Panc1 (cell line): ENCODE data around the gene SART3. TPM values are rescaled to one million over a fixed set of nuclear protein-coding genes. Genes with fewer than 3 reads are reported as not detected.

Experiments used
- ATAC-seq: fragments of 200-7000 bp; cut with Tn5 transposase; 2 replicates; pipeline ENCODE4 v1.9.1; 2020; ENCODE audit warnings: mild to moderate bottlenecking, moderate library complexity
- BruUV-seq: library from RNA; stranded (reverse); fragments of 400-500 nt; replicated peaks from 2 replicates; lab custom pipeline; 2021; lab: Mats Ljungman, UMichigan
- CTCF ChIA-PET: fragments of 300-600 bp; sonication (Branson Sonifier 250); formaldehyde crosslinking; loops from one replicate; lab custom pipeline; 2022; ENCODE audit warnings: antibody characterized with exemption; lab: Charles Lee
- POLR2A ChIA-PET: fragments of 300-600 bp; sonication (Branson Sonifier 250); formaldehyde crosslinking; loops from one replicate; lab custom pipeline; 2022; ENCODE audit warnings: antibody characterized with exemption; lab: Charles Lee
- DNase-seq: peaks from one replicate; pipeline ENCODE4 v3.0.0-alpha.2; 2010; ENCODE audit warnings: low read depth, low spot score
- H3K27ac ChIP-seq: 2 replicates; pipeline ENCODE4 v1.5.1; 2011; ENCODE audit warnings: mild to moderate bottlenecking, low read length, inconsistent platforms
- H3K27me3 ChIP-seq: fragments of 200-500 bp; sonication (Bioruptor generic); 2 replicates; pipeline ENCODE4 v1.6.0; 2014; ENCODE audit warnings: low read length, inconsistent platforms; ENCODE audit not compliant: control insufficient read depth, insufficient read depth
- H3K36me3 ChIP-seq: fragments of 200-500 bp; sonication (Bioruptor generic); 2 replicates; pipeline ENCODE4 v1.5.1; 2014; ENCODE audit warnings: inconsistent platforms, mild to moderate bottlenecking, low read length, moderate library complexity; ENCODE audit not compliant: control insufficient read depth, insufficient read depth
- H3K4me1 ChIP-seq: 2 replicates; pipeline ENCODE4 v1.5.1; 2011; ENCODE audit warnings: inconsistent platforms, mild to moderate bottlenecking, low read length, moderate library complexity; ENCODE audit not compliant: control insufficient read depth, insufficient read depth
- H3K4me3 ChIP-seq, 2 experiments: 2 replicates each; pipeline ENCODE4 v1.5.1; 2011 to 2012; ENCODE audit warnings: low read depth in 2 of 2, low read length in 2 of 2, mild to moderate bottlenecking in 2 of 2, inconsistent platforms in 1 of 2, moderate library complexity in 1 of 2
- H3K9me3 ChIP-seq: fragments of 200-500 bp; sonication (Bioruptor generic); 2 replicates; pipeline ENCODE4 v1.5.1; 2014; ENCODE audit warnings: low read depth, mild to moderate bottlenecking, inconsistent platforms, low read length, moderate library complexity; ENCODE audit not compliant: control insufficient read depth, insufficient read depth
- POLR2AphosphoS5 ChIP-seq: IDR thresholded peaks from 2 replicates; pipeline ENCODE4 v1.6.1; 2012; ENCODE audit warnings: mild to moderate bottlenecking, low read depth, low read length, moderate library complexity
- SIN3A ChIP-seq: IDR thresholded peaks from 2 replicates; pipeline ENCODE4 v1.6.1; 2012; ENCODE audit warnings: low read depth, mild to moderate bottlenecking, low read length, moderate library complexity, borderline replicate concordance; ENCODE audit not compliant: insufficient read depth
- TCF7L2 ChIP-seq: IDR thresholded peaks from 2 replicates; pipeline ENCODE4 v1.6.1; 2011; ENCODE audit warnings: mild to moderate bottlenecking, low read depth, low read length, inconsistent platforms
- in situ Hi-C: cut with HindIII; loops from 2 replicates; pipeline ENCODE4 v1.10.0; 2016; ENCODE audit warnings: low sequenced_read_pairs, low pct_unique_long_range_greater_than_20kb
- intact Hi-C: fragments of 100-400 bp; cut with micrococcal nuclease; formaldehyde crosslinking; loops from one replicate; pipeline ENCODE4 v1.10.0; 2022; ENCODE audit not compliant: unreplicated experiment
- total RNA-seq: library from RNA; stranded (reverse); gene quantifications from one replicate; pipeline ENCODE4 v1.2.1, GENCODE V29; 2021; ENCODE audit not compliant: unreplicated experiment
- TF ChIP-seq, protein P1 (sequence below), 2 experiments: IDR thresholded peaks; 2 replicates each; pipeline ENCODE4 v1.6.1; 2011 to 2012; ENCODE audit warnings: low read depth in 2 of 2, control low read depth in 1 of 2, low read length in 1 of 2, mild to moderate bottlenecking in 1 of 2, moderate library complexity in 1 of 2; ENCODE audit not compliant: insufficient read depth in 1 of 2
- TF ChIP-seq, protein P2 (sequence below): fragments of 450-650 bp; IDR thresholded peaks from 2 replicates; pipeline ENCODE4 v1.5.1; 2017; ENCODE audit warnings: mild to moderate bottlenecking

Gene SART3
- total RNA-seq, 1 experiment from 2014 or later: 55.9 TPM

DNA sequence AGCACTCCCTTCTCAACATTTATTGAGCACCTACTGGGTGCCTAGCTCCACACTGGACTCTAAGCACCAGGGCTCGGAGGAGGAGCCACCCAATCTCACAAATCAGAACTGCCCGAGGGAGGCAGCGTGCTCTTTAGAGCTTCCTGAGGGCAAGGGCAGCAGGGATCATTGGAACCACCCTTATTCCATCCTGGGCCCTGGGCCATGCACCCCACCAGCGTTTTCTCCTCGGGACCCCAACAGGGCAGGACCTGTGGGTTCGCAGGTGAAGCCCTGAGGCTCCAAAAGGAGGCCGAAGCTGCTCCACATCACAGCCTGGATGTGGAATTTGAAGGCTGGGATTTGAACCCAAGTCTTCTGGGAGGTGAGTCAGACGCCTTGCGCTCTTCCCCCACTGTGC lies 21.5 kb upstream of the SART3 start:
- intact Hi-C loops: no loop called here
- Histone ChIP-seq H3K27me3 (no peaks in the 10 kb centered on the region), H3K27ac (no peak overlapping the region), H3K9me3 (no peaks in the 10 kb centered on the region), H3K36me3 (no peaks in the 10 kb centered on the region), H3K4me3 (no peak overlapping the region), H3K4me1 (no peaks in the 10 kb centered on the region)
- BruUV-seq: no TSS peak
- TF ChIP-seq, protein P1, sequence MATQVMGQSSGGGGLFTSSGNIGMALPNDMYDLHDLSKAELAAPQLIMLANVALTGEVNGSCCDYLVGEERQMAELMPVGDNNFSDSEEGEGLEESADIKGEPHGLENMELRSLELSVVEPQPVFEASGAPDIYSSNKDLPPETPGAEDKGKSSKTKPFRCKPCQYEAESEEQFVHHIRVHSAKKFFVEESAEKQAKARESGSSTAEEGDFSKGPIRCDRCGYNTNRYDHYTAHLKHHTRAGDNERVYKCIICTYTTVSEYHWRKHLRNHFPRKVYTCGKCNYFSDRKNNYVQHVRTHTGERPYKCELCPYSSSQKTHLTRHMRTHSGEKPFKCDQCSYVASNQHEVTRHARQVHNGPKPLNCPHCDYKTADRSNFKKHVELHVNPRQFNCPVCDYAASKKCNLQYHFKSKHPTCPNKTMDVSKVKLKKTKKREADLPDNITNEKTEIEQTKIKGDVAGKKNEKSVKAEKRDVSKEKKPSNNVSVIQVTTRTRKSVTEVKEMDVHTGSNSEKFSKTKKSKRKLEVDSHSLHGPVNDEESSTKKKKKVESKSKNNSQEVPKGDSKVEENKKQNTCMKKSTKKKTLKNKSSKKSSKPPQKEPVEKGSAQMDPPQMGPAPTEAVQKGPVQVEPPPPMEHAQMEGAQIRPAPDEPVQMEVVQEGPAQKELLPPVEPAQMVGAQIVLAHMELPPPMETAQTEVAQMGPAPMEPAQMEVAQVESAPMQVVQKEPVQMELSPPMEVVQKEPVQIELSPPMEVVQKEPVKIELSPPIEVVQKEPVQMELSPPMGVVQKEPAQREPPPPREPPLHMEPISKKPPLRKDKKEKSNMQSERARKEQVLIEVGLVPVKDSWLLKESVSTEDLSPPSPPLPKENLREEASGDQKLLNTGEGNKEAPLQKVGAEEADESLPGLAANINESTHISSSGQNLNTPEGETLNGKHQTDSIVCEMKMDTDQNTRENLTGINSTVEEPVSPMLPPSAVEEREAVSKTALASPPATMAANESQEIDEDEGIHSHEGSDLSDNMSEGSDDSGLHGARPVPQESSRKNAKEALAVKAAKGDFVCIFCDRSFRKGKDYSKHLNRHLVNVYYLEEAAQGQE (IDR thresholded peaks at IDR 0.05; ENCODE audit: insufficient read depth in 1 of 2, low read depth in 2 of 2, low read length in 1 of 2): no peak
- TF ChIP-seq POLR2AphosphoS5: no peak
- TF ChIP-seq, protein P2, sequence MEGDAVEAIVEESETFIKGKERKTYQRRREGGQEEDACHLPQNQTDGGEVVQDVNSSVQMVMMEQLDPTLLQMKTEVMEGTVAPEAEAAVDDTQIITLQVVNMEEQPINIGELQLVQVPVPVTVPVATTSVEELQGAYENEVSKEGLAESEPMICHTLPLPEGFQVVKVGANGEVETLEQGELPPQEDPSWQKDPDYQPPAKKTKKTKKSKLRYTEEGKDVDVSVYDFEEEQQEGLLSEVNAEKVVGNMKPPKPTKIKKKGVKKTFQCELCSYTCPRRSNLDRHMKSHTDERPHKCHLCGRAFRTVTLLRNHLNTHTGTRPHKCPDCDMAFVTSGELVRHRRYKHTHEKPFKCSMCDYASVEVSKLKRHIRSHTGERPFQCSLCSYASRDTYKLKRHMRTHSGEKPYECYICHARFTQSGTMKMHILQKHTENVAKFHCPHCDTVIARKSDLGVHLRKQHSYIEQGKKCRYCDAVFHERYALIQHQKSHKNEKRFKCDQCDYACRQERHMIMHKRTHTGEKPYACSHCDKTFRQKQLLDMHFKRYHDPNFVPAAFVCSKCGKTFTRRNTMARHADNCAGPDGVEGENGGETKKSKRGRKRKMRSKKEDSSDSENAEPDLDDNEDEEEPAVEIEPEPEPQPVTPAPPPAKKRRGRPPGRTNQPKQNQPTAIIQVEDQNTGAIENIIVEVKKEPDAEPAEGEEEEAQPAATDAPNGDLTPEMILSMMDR: no peak
- no peak for TF ChIP-seq TCF7L2
- TF ChIP-seq SIN3A: no peak
- DNase-seq (no peak), ATAC-seq (no peak)
- CTCF ChIA-PET: no interaction called here
- in situ Hi-C loops: no loop called here
- POLR2A ChIA-PET: no interaction called here

DNA sequence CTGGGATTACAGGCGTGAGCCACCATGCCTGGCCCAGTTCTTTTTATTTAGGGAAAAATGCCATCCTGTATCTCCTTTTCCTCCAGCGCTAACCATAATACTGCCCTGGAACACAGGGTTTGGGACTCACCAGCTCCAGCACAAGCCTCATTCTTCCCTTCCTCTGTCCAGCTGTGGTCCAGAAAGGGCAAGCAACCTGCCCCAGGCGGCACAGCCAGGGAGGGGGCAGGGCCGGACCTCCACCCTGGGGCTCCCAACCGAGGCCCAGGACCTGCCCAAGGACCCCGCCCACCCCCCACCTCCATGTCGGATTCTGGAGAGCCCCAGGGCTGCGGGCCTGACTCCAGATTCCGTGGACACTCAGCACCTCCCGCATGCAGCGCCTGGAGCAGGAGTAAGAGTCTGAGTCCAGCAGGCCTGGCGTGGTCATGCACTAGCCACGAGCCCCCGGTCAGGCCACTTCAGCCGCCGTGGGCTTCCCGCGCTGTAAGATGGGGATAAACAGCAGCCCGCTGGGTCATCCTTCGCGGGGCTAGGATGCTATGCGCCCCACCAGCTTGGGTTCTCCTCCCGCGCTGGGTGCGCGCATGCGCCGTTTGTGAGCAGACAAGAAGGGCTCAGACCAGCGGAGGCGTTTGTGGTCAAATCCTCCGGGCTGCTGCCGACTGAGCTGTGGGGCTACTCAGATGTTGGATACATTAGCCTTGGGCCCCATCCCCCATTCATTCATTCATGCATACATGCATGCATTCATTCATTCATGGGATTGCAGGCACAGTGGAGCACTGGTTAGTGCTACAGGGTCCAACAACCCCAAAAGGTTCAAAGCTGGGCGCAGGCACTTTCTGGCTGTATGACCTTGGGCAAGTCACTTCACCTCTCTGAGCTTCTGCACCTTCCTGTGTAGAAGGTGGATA lies 20.6 kb upstream of the SART3 start:
- no peak overlapping the region for H3K27ac ChIP-seq
- no TSS peak for BruUV-seq
- ChIA-PET CTCF (interaction anchor here (0.7 to 0.9 kb wide), 2 partner anchors 36 to 592 kb away, joined by 4 to 7 read pairs; no protein-coding TSS in a partner anchor), POLR2A (no interaction called here)
- no peak overlapping the region for H3K4me3 ChIP-seq
- DNase-seq (no peak), ATAC-seq (no peak)
- intact Hi-C loops (no loop called here), in situ Hi-C loops (no loop called here)
- no peaks in the 10 kb centered on the region for H3K4me1 ChIP-seq
- H3K36me3 ChIP-seq: no peaks in the 10 kb centered on the region
- no peak for TF ChIP-seq POLR2AphosphoS5
- no peak for TF ChIP-seq SIN3A
- TF ChIP-seq, protein P1 (IDR thresholded peaks at IDR 0.05; ENCODE audit: insufficient read depth in 1 of 2, low read depth in 2 of 2, low read length in 1 of 2): no peak
- no peak for TF ChIP-seq TCF7L2
- TF ChIP-seq, protein P2: no peak
- no peaks in the 10 kb centered on the region for H3K27me3 ChIP-seq
- no peaks in the 10 kb centered on the region for H3K9me3 ChIP-seq
